OCI-LY7 (cell line): ENCODE results near the gene ARL5B. TPM values are rescaled to one million over a fixed set of nuclear protein-coding genes. Genes with fewer than 3 reads are reported as not detected.

Source experiments
- BruUV-seq: library from RNA; stranded (reverse); fragments of 400-500 nt; replicated peaks from 2 replicates; lab custom pipeline; 2021; lab: Mats Ljungman, UMichigan
- CTCF ChIA-PET: fragments of 300-600 bp; sonication (Branson Sonifier 250); formaldehyde crosslinking; loops from one replicate; lab custom pipeline; 2022; ENCODE audit warnings: antibody characterized with exemption; ENCODE audit not compliant: unreplicated experiment; lab: Charles Lee
- POLR2A ChIA-PET: fragments of 300-600 bp; sonication (Branson Sonifier 250); formaldehyde crosslinking; loops from one replicate; lab custom pipeline; 2022; ENCODE audit warnings: antibody characterized with exemption; lab: Charles Lee
- DNase-seq: peaks from one replicate; pipeline ENCODE4 v3.0.0-alpha.2; 2015; ENCODE audit warnings: low spot score
- H2AFZ ChIP-seq: fragments of 200-600 bp; sonication (generic), shearing (Covaris generic); 2 replicates; pipeline ENCODE4 v1.6.1; 2014; ENCODE audit warnings: mild to moderate bottlenecking, antibody characterized with exemption, low read length, moderate library complexity
- H3K27ac ChIP-seq: fragments of 200-600 bp; sonication (generic); 2 replicates; pipeline ENCODE4 v1.5.1; 2014; ENCODE audit warnings: mixed run types, low read depth, mild to moderate bottlenecking, moderate library complexity, low read length, inconsistent platforms; ENCODE audit not compliant: poor library complexity, severe bottlenecking
- H3K36me3 ChIP-seq: fragments of 200-600 bp; sonication (generic); 2 replicates; pipeline ENCODE4 v1.6.1; 2014; ENCODE audit warnings: mild to moderate bottlenecking, antibody characterized with exemption, low read length, moderate library complexity, mixed read lengths; ENCODE audit not compliant: insufficient read depth
- H3K4me1 ChIP-seq: fragments of 200-600 bp; sonication (generic); 2 replicates; pipeline ENCODE4 v1.5.1; 2014; ENCODE audit warnings: mild to moderate bottlenecking, low read length; ENCODE audit not compliant: insufficient read depth, poor library complexity, severe bottlenecking
- H3K4me2 ChIP-seq: fragments of 200-600 bp; sonication (generic); 2 replicates; pipeline ENCODE4 v1.6.1; 2014; ENCODE audit warnings: mild to moderate bottlenecking, low read length
- H3K4me3 ChIP-seq: fragments of 200-600 bp; sonication (generic); 2 replicates; pipeline ENCODE4 v1.5.1; 2014; ENCODE audit warnings: mild to moderate bottlenecking, low read depth, low read length; ENCODE audit not compliant: poor library complexity, severe bottlenecking
- H3K79me2 ChIP-seq: fragments of 200-600 bp; sonication (generic); 2 replicates; pipeline ENCODE4 v1.6.1; 2016; ENCODE audit warnings: low read depth, mild to moderate bottlenecking, low read length, moderate library complexity, mixed read lengths; ENCODE audit not compliant: insufficient read depth
- H3K9me2 ChIP-seq: fragments of 200-600 bp; sonication (generic); 2 replicates; pipeline ENCODE4 v1.6.1; 2016; ENCODE audit warnings: mild to moderate bottlenecking, low read length, mixed read lengths; ENCODE audit not compliant: insufficient read depth
- H3K9me3 ChIP-seq: fragments of 200-600 bp; sonication (generic); 2 replicates; pipeline ENCODE4 v1.6.1; 2014; ENCODE audit warnings: mild to moderate bottlenecking, mixed run types, low read length, mixed read lengths
- H4K20me1 ChIP-seq: fragments of 200-600 bp; sonication (generic); 2 replicates; pipeline ENCODE4 v1.6.1; 2014; ENCODE audit warnings: mild to moderate bottlenecking, antibody characterized with exemption, low read length, moderate library complexity, mixed read lengths; ENCODE audit not compliant: insufficient read depth
- EZH2phosphoT487 ChIP-seq: fragments of 200-600 bp; sonication (generic); IDR thresholded peaks from 2 replicates; pipeline ENCODE4 v1.6.1; 2018; ENCODE audit warnings: low read depth, borderline replicate concordance, mild to moderate bottlenecking, mixed run types, antibody characterized with exemption, low read length, moderate library complexity, mixed read lengths
- intact Hi-C: fragments of 100-400 bp; cut with micrococcal nuclease; formaldehyde crosslinking; loops from one replicate; pipeline ENCODE4 v1.10.0; 2022; ENCODE audit not compliant: unreplicated experiment
- total RNA-seq, 2 experiments: library from RNA; depleted of rRNA in 1 of 2; stranded (reverse); fragments of >200 nt in 1 of 2; shearing (Covaris generic) in 1 of 2; gene quantifications; 2 replicates each; pipeline ENCODE4 v1.2.3, GENCODE V29; 2014 to 2022
- TF ChIP-seq, protein P1 (sequence below): fragments of 200-600 bp; sonication (generic); conservative IDR thresholded peaks from 2 replicates; pipeline ENCODE4 v1.5.1; 2014; ENCODE audit warnings: mild to moderate bottlenecking, antibody characterized with exemption, low read length, moderate library complexity, mixed read lengths

ARL5B gene
- total RNA-seq, 2 experiments from 2014 or later, result 11.5 to 17.5 TPM

DNA sequence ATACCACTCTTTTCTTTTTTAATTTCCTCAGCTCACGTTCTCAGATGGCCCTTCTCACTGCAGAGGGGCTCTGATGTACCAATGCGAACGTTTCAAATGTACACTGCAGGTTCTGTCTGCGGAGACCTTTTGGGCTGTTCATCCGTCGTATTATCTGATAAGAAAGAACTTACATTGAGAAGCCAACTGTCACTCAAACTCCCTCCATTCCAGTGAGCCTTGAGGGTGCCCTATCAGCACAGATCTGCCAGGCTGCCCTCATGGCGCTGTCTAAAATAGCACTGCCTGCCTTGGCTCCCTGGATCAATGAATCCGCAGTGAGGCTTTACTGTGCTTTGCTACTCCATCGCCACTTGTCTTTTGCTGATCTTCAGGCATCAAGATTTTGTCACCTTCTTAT lies 61.8 kb downstream of the ARL5B start:
- intact Hi-C loops, result no loop called here
- CTCF ChIA-PET, result no interaction called here
- Histone ChIP-seq H2AFZ (no peak overlapping the region), H3K4me2 (no peak overlapping the region), H3K4me1 (no peaks in the 10 kb centered on the region), H3K36me3 (no peaks in the 10 kb centered on the region), H3K27ac (no peak overlapping the region), H3K9me2 (no peaks in the 10 kb centered on the region), H3K79me2 (no peaks in the 10 kb centered on the region), H4K20me1 (no peaks in the 10 kb centered on the region), H3K9me3 (no peaks in the 10 kb centered on the region), H3K4me3 (no peak overlapping the region)
- no TSS peak for BruUV-seq
- no peak for TF ChIP-seq EZH2phosphoT487
- TF ChIP-seq, protein P1, sequence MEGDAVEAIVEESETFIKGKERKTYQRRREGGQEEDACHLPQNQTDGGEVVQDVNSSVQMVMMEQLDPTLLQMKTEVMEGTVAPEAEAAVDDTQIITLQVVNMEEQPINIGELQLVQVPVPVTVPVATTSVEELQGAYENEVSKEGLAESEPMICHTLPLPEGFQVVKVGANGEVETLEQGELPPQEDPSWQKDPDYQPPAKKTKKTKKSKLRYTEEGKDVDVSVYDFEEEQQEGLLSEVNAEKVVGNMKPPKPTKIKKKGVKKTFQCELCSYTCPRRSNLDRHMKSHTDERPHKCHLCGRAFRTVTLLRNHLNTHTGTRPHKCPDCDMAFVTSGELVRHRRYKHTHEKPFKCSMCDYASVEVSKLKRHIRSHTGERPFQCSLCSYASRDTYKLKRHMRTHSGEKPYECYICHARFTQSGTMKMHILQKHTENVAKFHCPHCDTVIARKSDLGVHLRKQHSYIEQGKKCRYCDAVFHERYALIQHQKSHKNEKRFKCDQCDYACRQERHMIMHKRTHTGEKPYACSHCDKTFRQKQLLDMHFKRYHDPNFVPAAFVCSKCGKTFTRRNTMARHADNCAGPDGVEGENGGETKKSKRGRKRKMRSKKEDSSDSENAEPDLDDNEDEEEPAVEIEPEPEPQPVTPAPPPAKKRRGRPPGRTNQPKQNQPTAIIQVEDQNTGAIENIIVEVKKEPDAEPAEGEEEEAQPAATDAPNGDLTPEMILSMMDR, result no peak
- POLR2A ChIA-PET, result no interaction called here
- no peak for DNase-seq

DNA sequence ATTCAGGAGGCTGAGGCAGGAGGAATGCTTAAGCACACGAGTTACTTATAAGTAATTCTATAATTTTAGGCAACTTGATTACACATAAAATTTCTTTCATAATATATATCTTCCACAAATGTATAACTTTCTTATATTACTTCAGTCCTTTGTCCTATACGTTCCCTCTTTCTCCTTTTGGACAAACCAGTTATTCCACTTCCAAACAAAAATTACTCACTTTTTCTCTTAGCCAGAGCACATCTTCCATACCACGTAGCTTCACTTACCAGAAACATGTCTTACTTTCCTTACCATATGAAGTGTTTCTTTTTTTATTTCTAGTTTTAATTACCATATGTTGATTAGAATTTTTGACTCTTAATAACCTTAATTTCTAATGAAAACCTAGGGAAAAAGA lies 64.6 kb downstream of the ARL5B start:
- Histone ChIP-seq H3K4me1 (no peaks in the 10 kb centered on the region), H3K9me3 (no peaks in the 10 kb centered on the region), H3K36me3 (no peaks in the 10 kb centered on the region), H2AFZ (no peak overlapping the region), H3K4me2 (no peak overlapping the region), H3K9me2 (no peaks in the 10 kb centered on the region), H3K27ac (no peak overlapping the region), H4K20me1 (no peaks in the 10 kb centered on the region), H3K4me3 (no peak overlapping the region), H3K79me2 (no peaks in the 10 kb centered on the region)
- POLR2A ChIA-PET, result no interaction called here
- DNase-seq, result no peak
- CTCF ChIA-PET, result no interaction called here
- TF ChIP-seq, protein P1, result no peak
- TF ChIP-seq EZH2phosphoT487, result no peak
- BruUV-seq, result no TSS peak
- intact Hi-C loops, result no loop called here

Other genes with a start within 250 kb of the ARL5B start
- gene NSUN6, start 7.8 kb upstream of the ARL5B start, total RNA-seq (2014; rRNA removed; shearing (Covaris generic)), result 20.0 and 23.2 TPM in 2 replicates
- gene NSUN6, start 7.8 kb upstream of the ARL5B start, total RNA-seq (2022), result 27.2 and 36.0 TPM in 2 replicates